Activated CD4-positive, CD25-positive, alpha-beta regulatory T cell treated with anti-CD3 and anti-CD28 coated beads, Interleukin-2, amount 50 U/mL, for 24 hours (primary cell): ENCODE results near the gene PALM.
"Not testable (repeated sequence)": the region's sequence is repeated elsewhere in the genome, so short reads cannot be mapped to it uniquely, and the experiment has no call there.

Source experiments
- ATAC-seq, 2 donors: fragments of 150-1000 bp; cut with Tn5 transposase; one replicate each; pipeline ENCODE4 v1.10.0; 2021; ENCODE audit warnings: mild to moderate bottlenecking in 1 of 2, moderate library complexity in 1 of 2

The PALM gene

DNA sequence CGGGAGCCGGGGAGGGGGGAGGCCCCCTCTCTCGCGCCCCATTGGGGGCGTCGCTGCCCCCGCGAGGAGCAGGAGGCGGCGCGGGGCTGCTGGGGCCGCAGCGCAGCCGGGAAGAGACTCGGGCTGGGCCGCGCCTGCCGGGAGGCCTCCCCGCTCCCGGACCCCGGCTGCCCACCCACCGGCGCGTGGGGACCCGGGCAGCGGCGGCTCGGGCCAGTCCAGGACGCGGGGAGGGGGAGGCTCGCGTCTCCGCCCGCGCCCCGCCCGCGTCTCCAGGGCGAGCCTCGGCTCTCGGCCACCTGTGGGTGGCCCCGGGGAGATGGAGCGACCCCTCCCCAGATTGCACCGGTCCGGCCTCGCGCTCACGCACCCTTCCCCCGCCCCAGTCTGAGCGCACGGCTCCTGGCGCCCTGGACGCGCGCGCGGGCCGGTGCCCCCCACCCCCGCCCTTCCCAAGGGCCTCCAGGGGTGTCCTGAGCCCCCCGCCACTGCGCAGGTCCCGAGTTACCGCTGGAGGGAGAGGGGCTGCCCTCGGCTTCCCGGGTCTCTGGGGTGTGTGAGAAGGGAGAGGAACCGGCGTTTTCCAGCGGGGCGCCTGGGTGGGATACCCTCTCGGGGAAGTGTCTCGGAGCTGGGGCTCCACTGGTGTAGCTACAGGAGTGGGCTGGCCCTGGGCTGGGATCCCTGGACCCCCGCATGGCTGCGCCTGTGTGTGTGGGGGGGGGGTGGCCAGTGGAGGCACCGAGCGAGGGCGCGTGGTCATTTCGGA lies 645 bp downstream of the PALM start:
- no peak for ATAC-seq

DNA sequence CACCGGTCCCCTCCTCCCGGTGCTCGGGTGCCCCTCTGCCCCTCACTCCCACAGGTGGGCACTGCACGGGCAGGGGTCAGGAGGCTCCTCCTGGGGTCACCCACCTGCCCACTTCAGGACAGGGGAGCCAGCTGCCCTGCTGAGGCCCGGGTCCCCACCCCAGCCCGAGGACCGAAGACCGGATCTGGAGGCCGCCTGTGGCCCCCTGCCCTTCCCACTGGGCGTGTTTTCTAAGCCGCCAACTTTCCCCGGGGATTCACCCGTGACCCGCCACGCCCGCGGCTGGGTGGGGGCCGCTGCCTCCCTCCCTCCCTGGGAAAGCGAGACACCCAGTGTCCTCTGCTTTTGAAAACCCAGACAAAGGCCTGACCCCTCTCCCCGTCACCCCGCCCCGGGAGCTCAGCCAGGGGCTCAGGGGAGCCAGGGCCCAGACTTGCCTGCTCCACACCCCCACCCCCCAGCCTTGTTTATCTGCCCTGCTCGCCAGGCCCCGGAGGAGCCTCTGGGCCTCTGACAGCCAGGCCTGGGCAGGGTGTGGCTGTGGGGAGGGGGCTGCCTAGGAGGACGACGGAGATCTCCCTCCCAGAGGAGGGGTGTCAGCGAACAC lies 1.3 kb downstream of the PALM start:
- no peak for ATAC-seq

DNA sequence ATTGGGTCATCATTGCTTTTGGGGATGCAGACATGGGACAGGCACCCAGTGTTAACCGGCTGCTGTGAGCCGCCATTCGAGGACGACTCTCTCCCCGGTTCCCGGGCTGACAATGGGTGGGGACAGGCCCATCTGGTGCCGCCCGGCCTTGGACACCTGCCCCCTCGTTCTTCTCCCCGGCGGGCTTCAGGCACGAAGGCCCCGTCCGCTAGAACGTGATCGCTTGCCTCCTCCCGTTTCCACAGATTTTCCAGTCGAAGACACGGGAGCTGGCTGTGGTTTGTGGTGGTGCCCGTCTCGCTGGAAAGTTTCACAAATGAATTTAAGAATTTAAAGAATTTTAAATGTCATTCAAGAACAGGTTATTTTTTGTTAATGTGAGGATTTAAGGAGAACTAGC lies 2.0 kb downstream of the PALM start:
- no peak for ATAC-seq

DNA sequence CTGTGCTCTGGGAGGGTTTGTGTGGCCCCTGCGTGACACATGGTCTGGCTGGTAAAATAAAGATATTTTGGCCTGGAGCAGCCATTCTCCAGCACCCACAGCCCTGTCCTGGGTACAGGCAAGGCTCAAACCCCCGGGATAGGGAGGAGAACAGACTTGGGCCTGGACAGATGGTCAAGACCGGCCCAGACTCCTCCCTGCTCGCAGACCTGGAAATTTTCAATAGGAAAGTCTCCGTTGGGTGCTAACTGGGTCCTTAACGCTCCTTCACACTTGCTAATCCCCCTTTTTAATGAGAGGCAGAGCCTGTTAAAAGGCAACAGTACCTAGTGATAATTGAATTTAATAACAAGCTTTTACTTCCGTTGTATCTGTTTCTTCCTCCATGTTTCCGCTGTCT lies 2.5 kb downstream of the PALM start:
- no peak for ATAC-seq

DNA sequence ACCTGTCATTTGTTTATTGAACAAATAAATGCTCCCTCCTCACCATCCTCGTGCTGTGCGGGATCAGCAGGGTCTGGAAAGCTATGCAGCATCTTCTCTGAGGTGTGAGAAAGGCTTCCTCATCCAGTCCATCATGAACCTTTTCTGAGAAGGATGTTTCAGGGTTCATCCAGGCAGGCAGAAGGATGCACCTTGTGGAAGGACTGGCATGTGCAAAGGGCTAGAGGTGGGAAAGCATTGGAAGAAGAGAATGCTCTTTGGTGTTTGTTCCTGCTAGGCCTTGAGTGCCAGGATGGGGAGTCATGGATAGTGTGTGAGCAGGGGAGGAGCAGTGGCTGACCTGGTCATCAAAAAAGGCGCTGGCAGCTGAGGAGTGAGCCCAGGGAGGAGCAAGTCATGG lies 6.6 kb downstream of the PALM start:
- no peak for ATAC-seq

DNA sequence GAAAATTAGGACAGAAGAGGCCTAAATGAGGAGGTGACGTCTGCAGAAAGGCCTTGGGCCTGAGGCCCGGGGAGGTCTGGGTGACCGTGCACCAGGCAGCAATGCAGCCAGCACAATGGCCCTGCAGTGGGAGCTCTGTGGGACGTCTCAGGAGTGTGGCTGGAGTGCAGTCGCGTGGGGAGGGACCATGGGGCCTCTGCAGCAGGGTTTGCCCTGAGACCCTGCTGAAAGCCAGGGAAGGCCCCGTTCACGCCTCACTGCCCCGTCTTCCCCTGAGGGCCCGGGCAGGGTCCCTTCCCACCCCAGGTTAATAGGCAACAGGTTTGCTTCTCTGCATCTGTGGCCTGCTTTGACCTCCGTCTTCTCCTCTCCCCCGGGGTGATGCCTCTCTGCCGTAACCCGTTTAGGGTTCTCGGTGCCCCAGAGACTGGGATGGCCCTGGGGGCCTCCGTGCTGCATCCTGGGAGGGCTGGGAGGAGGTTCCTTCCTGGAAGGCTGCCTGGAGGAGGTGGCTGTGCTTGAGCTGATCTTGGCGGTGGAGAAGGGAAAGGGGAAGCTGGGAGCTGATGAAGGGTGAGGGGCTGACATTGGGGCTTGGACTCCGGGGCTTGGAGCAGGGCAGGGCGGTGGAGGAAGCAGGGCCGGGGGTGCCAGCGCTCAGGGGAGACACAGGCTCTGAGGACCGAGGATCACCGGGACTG lies 9.7 kb downstream of the PALM start:
- no peak for ATAC-seq

DNA sequence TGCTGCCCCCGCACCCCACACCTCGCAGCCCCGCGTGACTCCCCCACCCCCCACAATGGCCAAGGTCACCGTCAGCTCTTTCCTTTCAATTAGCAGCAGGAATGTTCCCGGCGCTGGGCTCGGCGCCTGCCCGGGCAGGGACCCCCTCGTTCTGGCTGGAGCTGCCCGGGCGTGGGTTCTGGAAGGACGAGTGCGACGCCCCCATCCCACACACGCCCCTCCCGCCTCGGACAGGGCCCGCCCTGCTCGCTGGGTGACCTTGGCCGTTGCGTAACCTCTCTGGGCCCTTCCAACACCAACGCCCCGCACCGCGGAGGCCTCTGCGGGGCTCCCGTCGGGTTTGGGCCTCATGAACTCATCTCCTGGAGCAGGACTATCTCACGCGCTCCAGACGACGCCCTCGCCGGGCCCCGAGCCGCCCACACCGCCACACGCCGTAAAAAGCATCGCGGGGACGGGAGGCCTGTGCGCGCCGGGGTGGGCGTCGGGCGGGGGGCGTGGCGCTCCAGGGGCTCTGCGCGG lies 10.3 kb downstream of the PALM start:
- ATAC-seq, result no peak

DNA sequence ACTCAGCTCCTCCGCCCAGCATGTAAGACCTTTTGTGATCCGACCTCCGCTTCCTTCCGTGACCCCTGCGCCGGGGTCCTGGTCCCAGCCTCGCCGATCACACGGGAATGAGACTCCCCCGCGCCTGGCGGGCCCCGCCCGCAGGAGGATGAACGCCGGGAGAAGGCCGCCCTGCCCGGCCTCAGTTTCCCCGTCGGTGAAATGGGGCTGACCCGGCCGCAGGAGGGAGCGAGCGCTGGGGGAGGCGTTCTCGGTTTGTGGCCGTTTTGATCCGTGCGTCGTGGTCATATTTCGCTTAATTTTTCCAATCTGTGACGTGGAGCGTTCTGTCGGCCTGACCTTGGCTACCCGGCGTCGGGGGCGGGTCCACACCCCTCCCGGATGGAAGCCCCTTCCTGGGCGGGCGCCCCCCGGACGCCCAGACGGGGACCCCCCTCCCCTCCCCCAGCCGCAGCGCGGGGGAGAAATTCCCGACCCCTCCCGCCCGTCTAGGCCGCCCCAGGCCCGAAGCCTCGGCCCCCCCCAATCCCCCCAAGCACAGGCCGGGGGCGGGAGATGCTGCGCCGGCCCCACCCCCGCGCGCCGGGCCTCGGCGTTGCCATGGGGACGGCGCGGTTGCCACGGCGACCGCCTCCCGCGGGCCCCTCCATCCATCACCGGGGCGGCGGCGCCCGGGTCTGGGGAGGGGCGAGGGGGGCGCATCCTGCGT lies 11.1 kb downstream of the PALM start:
- no peak for ATAC-seq

DNA sequence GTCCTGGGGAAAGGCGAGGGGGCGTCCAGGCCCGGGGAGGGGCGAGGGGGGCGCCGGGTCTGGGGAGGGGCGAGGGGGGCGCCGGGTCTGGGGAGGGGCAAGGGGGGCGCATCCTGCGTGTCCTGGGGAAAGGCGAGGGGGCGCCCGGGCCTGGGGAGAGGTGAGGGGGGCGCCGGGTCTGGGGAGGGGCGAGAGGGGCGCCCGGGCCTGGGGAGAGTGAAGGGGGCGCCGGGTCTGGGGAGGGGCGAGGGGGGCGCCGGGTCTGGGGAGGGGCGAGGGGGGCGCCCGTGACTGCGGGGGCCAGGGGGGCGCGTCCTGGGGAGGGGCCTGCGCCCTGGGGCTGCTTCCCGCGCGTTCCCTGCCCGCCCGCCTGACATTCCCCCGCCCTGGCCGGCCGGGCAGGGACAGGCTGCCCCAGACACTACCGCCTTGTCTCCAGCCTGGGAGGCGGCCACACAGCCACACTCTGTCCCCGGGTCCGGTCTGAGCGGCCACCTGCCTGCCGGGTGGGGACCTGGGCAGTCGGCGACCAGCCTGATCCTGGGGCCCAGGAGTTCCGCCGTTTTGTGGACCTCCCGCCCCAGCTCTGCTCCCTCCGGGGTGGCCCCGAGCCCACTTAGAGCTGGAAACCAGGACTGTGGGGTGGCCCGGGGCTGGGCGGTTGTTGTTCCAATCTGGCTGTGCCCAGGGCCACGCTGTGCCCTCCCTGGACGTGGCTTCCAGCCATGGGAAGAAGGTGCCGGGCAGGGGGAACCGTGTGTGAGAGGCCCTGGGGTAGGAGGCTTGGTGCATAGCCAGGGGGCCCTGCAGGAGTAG lies 11.8 kb downstream of the PALM start:
- ATAC-seq, result no peak

DNA sequence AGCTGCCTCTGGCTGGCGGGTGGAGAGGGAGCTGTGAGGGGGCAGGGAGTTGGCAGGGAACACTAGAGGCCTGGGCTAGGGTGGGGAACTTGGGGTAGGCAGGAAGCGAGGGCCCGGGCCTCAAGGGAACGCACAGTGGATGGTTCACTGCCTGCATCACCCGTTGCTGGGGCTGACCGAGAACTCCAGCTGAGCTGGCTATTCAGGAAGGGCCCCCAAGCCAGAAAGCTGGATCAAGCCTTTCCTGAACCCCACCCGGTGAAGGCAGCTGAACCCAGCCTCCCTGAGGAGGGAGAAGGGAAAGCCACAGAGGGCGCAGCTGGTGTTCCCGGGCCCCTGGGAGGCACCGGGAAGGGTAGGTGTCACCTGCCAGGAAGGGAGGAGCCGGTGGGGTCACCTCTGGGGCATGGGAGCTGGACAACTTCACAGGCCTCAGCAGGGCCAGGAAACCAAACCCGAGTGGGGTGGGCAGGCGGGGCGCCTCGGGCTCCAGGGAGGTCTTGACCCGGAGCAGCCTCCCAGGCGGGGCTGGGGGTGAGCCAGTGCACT lies 13.9 kb downstream of the PALM start:
- no peak for ATAC-seq

DNA sequence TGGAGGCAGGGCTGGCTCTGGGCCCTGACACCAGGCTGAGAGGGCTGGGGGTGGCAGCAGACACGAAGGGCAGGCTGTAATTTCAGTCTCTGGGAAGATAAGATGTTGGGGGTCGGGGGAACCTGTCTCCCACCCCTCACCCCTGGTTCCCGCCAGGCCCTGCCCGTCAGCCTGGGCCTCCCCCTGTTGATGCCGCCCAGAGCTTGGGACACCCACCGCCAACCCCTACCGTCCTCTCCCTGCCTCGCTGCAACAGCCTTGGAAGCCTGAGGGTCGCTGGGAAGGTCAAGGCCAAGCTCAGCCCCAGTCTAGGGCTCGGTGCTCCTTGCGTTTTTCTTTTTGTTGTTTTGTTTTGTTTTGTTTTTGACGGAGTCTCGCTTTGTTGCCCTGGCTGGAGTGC lies 14.5 kb downstream of the PALM start:
- no peak for ATAC-seq

DNA sequence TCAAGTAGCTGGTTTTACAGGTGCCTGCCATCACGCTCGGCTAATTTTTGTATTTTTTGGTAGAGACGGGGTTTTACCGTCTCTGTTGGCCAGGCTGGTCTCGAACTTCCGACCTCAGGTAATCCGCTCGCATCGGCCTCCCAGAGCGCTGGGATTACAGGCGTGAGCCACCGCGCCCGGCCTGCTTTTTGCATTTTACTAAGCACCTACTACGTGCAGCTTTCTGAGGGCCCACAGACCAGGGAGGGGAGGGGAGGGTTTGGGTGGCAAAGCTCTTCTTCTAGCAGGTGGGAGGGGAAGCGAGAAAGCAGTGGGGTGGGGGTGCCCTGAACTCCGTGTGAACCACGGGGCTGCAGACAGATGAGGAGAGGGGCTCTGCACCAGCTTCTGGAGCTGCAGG lies 15.0 kb downstream of the PALM start:
- no peak for ATAC-seq

DNA sequence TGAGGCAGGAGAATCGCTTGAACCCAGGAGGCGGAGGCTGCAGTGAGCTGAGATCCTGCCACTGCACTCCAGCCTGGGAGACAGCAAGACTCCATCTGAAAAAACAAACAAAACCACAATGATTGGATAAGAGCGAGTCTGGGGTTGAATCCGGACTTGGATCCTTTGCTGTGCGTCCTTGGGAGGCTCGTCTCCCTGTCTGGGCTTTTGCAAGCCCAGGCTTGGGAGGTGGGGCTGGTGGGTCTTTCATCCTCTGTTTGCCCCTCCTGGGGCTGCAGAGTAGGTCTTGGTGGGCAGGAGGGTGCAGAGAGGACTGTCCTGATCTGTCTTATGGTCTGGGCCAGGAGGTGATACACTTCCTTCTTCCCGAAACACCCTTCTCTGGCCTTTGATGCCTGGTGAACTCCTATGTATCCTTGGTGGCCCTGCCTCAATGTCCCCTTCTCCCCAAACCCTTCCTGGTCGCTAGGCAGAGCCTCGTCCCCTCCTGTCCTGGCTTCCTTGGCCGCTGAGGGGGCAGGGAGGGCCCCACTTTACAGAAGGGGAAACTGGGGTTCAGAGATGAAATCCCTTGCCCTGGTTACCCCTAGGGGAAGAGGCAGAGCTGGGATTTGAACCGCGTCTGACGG lies 16.8 kb downstream of the PALM start:
- no peak for ATAC-seq

DNA sequence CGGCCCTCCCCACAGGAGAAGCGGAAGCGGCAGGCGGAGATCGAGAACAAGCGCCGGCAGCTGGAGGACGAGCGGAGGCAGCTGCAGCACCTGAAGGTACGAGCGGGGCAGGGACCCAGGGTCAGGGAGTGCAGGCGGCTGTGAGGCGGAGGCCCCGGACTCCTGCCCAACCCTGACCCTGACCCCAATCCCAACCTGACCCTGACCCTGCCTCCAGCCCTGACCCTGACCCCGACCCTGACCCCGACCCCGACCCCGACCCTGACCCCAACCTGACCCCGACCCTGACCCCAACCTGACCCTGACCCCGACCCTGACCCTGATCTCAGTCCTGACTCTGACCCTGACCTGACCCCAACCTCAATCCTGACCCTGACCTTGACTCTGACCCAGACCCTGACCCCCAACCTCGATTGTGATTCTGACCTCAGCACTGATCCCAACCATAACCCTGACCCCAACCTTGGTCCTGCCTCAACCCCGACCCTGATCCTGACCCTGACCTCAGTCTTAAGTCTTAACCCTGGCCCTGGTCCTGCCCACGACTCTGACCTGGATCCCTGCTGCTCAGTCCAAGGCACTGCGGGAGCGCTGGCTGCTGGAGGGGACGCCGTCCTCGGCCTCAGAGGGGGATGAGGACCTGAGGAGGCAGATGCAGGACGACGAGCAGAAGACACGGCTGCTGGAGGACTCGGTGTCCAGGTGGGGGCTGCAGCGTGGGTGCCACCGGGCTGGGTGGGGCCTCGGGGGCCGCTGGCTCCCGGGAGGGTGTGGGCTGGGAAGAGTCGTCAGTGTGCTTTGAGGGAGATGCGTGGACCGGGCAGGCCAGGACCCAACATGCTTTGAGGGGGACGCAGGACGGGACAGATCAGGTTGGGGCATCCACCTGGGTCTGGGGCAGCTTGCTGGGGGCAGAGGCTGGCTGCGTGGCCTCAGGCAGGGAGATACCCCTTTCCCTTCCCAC lies 18.5 kb downstream of the PALM start:
- no peak for ATAC-seq

DNA sequence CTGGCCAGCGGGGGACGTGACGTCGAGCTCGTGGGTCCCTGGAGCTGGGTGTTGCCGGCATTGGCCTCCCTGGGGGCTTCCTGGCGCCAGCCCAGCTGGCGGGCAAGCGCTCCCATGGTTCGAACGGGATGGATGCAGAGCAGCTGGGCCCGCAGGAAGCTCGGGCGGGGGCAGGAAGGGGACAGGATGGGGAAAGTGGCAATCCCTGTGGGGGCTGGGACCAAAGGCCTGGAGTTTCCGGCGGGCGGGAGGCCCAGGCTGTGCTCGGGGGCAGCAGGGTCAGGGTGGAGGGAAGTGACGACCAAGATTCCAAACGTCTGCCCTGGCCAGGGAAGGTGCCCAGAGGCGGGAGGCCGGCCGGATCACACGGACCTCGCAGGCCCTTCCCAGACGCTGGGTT lies 19.3 kb downstream of the PALM start:
- no peak for ATAC-seq

DNA sequence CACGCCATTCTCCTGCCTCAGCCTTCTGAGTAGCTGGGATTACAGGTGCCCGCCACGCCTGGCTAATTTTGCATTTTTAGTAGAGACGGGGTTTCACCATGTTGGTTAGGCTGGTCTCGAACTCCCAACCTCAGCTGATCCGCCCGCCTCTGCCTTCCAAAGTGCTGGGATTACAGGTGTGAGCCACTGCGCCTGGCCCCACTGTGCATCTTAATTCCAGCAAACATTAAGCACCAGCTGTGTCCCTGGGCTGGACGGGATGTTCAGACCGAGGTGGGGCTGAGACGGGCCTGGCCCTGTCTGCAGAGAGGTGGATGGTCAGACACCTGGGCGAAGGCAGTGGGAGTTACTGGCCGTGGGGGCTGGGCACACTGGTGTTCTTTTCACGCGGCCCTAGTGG lies 20.8 kb downstream of the PALM start:
- ATAC-seq, result not testable (repeated sequence)

DNA sequence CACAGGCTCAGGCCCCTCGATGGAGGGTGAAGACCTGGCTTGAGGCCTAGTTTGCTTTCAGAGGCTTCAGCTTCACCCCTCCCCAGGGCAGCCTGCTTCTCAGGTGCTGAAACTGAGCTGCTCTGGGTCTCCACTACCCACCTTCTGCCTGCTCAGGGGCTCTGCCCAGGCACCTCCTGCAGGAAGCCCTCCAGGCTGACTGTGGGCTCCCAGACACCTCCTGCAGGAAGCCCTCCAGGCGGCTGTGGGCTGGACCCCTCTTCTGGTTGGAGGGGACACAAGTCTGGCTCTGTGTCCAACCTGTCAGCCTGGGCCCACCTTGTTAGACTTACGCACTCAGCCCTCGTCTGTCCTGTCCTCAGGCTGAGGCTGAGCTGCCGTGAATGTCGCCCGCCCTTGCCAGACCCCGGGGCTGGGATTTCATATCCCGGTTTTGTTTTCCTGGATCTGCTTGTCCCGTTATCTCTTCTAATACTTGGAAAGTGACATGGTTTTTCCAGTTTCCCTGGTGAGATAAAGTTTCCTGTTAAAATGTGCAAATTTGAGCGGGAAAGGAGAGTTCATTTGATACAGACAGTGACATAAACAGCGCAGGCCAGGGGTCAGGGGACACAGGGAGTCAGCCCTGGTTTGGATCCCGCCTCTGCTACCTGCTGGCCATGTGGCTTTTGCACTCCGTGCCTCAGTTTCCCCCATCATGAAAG lies 21.4 kb downstream of the PALM start:
- ATAC-seq, result no peak

DNA sequence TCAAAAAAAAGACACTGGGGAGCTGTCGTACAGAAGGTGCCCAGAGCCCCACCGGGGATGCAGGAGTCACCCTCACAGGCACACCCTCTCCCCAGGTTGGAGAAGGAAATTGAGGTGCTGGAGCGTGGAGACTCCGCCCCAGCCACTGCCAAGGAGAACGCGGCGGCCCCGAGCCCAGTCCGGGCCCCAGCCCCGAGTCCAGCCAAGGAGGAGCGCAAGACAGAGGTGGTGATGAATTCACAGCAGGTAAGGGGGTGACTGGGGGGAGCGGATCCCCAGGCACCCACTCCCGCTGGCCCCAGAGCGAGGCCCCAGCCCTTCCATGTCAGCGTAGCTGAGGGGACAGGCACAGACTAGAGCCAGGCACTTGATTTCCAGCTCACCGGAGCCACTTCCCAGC lies 22.3 kb downstream of the PALM start:
- ATAC-seq, result no peak
